ENCODE measurements around the gene DYNLT4. TPM values are rescaled to one million over a fixed set of nuclear protein-coding genes. Genes with fewer than 3 reads are reported as not detected.
A peak's percentile ranks its signal among the peaks of the same experiment; 100 is the strongest.

The DYNLT4 gene
- total RNA-seq, 3 donors from 2014 or later (not counting 1 experiment from before 2014, with no cell fraction given), result 0.96 to 1.2 TPM; not detected in 1

DNA sequence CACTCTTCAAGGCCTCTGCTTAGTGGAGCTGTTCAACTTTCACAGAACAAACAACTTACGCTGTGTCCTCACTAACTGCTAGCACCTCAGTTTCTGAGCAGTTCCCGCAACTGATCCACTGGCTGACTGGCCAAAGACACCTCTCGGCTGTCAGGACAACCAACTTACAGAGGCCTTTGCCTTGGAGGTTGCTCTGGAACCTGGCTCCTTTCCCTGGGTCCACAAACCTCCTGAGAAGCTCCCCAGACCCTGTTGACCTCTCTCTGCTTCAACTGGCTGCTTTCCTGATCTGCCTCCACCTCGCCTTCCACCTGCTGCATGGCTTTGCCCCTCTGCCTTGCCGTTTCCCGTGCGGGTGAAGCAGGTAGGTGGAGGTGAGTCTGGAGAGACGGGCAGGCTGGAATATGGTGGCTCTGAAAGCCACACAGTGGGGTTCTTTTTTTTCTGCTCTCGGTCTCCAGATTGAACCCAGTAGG lies 14.1 kb upstream of the DYNLT4 start:
- Histone ChIP-seq H3K9me3 (ENCODE audit: control insufficient read depth, insufficient read depth, low read length) (no peaks in the 10 kb centered on the region), H3K36me3 (ENCODE audit: control insufficient read depth, insufficient read depth, low read length) (no peaks in the 10 kb centered on the region), H3K4me1 (ENCODE audit: control insufficient read depth, insufficient read depth, low read length) (peaks cover 30% of the 10 kb centered on the region), H3K27me3 (ENCODE audit: control insufficient read depth, insufficient read depth, low read length) (no peaks in the 10 kb centered on the region), H3K27ac (ENCODE audit: low read length) (no peak overlapping the region), H3K4me3 (ENCODE audit: low read length) (no peak overlapping the region)
- H3K27ac Mint-ChIP-seq, result peak overlapping the region; percentile 99 to 100
- TF ChIP-seq, protein P1, sequence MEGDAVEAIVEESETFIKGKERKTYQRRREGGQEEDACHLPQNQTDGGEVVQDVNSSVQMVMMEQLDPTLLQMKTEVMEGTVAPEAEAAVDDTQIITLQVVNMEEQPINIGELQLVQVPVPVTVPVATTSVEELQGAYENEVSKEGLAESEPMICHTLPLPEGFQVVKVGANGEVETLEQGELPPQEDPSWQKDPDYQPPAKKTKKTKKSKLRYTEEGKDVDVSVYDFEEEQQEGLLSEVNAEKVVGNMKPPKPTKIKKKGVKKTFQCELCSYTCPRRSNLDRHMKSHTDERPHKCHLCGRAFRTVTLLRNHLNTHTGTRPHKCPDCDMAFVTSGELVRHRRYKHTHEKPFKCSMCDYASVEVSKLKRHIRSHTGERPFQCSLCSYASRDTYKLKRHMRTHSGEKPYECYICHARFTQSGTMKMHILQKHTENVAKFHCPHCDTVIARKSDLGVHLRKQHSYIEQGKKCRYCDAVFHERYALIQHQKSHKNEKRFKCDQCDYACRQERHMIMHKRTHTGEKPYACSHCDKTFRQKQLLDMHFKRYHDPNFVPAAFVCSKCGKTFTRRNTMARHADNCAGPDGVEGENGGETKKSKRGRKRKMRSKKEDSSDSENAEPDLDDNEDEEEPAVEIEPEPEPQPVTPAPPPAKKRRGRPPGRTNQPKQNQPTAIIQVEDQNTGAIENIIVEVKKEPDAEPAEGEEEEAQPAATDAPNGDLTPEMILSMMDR (IDR thresholded peaks at IDR 0.05), result no peak
- H3K4me1 Mint-ChIP-seq, result peaks cover 26 to 38% of the 10 kb centered on the region in 2 donors
- H3K4me3 Mint-ChIP-seq, result peak overlapping the region; percentile 94
- no peaks in the 10 kb centered on the region for H3K9me3 Mint-ChIP-seq
- ATAC-seq (no peak), DNase-seq (no peak)
- WGBS (ENCODE audit: insufficient coverage), result 92% methylated on average over 9 of the region's 9 CpGs
- intact Hi-C loops (cut with micrococcal nuclease), result no loop called here
- no peaks in the 10 kb centered on the region for H3K36me3 Mint-ChIP-seq
- H3K27me3 Mint-ChIP-seq (ENCODE audit: low read depth in 2 of 2), result peaks cover 0 to 1% of the 10 kb centered on the region in 2 donors

DNA sequence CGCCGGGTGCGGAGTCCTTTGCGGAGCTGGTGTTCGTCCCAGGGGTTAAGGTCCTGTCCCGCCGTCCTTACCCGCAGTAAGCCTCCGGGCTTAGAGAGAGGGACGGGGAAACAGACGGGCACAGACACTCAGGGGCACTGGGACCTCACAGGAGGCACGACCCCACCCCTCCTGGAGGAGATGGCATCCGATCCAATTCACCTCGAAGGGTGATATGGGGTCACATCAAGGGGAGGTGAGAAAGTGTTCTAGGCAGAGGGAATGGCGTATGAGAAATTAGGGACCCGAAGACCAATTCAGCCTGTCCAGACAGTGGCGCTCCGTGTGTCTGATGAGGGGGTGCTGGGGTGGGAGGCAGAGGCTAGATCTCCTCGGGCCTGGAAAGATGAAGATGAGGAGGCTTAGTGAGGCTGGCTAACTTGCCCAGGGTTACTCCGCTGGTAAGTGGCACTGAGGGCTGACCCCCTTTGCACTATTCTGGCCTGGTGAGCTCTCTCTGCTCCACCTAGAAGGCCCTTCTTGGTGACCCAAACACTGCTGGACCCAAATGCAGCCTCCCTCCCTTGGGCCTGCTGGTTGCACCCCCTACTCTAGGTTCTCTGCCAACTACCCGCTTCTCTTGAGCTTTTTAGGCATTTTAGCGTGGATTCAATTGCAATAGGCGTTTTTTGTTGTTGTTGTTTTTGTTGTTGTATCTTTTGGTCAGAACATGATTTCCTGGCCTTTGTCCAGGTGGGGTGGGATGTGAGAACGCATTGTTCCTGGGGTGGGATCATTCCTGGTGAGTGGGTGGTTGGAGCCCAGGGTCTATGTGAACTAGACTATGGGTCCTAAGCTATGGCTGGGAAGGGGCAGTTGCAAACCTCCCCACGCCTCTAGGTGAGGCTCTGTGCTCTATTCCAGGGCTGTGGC lies 13.4 kb upstream of the DYNLT4 start:
- Histone ChIP-seq H3K27ac (ENCODE audit: low read length) (peak overlapping the region; percentile 100), H3K36me3 (ENCODE audit: control insufficient read depth, insufficient read depth, low read length) (no peaks in the 10 kb centered on the region), H3K4me1 (ENCODE audit: control insufficient read depth, insufficient read depth, low read length) (peaks cover 30% of the 10 kb centered on the region), H3K9me3 (ENCODE audit: control insufficient read depth, insufficient read depth, low read length) (no peaks in the 10 kb centered on the region), H3K27me3 (ENCODE audit: control insufficient read depth, insufficient read depth, low read length) (no peaks in the 10 kb centered on the region), H3K4me3 (ENCODE audit: low read length) (peak overlapping the region; percentile 76)
- no peaks in the 10 kb centered on the region for H3K27me3 Mint-ChIP-seq (ENCODE audit: low read depth in 2 of 2)
- intact Hi-C loops (cut with micrococcal nuclease), result no loop called here
- H3K36me3 Mint-ChIP-seq, result no peaks in the 10 kb centered on the region
- peak overlapping the region; percentile 99 to 100 for H3K27ac Mint-ChIP-seq
- 24% methylated on average over 25 of the region's 25 CpGs for WGBS (ENCODE audit: insufficient coverage)
- ATAC-seq (no peak), DNase-seq (no peak)
- TF ChIP-seq, protein P1 (IDR thresholded peaks at IDR 0.05), result no peak
- H3K4me3 Mint-ChIP-seq, result peak overlapping the region; percentile 94
- H3K4me1 Mint-ChIP-seq, result peaks cover 26 to 38% of the 10 kb centered on the region in 2 donors
- H3K9me3 Mint-ChIP-seq, result no peaks in the 10 kb centered on the region

DNA sequence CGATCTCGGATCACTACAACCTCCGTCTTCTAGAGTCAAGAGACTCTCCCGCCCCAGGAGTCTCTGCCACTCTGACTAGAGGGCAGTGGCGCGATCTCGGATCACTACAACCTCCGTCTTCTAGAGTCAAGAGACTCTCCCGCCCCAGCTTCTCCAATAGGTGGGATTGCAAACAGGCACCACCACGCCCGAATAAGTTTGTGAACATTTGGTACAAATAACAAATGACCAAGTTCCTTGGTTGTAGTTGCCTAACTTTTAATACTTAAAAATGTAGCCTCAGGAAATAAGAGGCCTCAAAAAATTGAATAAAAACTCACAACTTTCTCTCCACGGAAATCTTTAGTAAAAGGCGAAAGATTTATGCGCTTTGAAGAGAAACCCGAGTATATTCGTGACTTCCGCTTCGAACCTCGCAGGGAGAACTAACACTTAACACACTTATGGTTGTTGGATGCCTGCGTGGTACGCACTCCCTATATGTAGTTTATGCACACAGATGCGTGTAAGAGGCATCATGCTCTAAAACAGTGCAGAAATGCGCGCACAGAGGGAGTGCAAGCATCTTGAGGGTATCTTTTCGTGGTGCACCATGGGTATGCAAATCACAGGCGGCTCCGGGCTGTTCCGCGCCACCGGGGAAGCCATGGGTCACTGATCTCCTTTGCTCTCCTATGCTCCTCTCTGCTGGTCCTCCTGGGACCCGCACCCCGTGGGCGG lies 12.6 kb upstream of the DYNLT4 start:
- DNase-seq, result peak; percentile 83 to 91
- under 1% methylated on average over 33 of the region's 33 CpGs for WGBS (ENCODE audit: insufficient coverage)
- Histone ChIP-seq H3K4me1 (ENCODE audit: control insufficient read depth, insufficient read depth, low read length) (peaks cover 30% of the 10 kb centered on the region), H3K27ac (ENCODE audit: low read length) (peak overlapping the region; percentile 100), H3K4me3 (ENCODE audit: low read length) (peak overlapping the region; percentile 76), H3K9me3 (ENCODE audit: control insufficient read depth, insufficient read depth, low read length) (no peaks in the 10 kb centered on the region), H3K27me3 (ENCODE audit: control insufficient read depth, insufficient read depth, low read length) (no peaks in the 10 kb centered on the region), H3K36me3 (ENCODE audit: control insufficient read depth, insufficient read depth, low read length) (no peaks in the 10 kb centered on the region)
- intact Hi-C loops (cut with micrococcal nuclease), result loop anchor here (1.0 to 2.0 kb wide), 3 partner anchors 19 to 89 kb away; partner anchors contain the start of genes PLK3 and RNU5D-1
- H3K36me3 Mint-ChIP-seq, result no peaks in the 10 kb centered on the region
- H3K9me3 Mint-ChIP-seq, result no peaks in the 10 kb centered on the region
- TF ChIP-seq, protein P1 (IDR thresholded peaks at IDR 0.05), result no peak
- ATAC-seq, result peak; percentile 79 to 91 (median 81)
- peaks cover 33 to 44% of the 10 kb centered on the region in 2 donors for H3K4me1 Mint-ChIP-seq
- H3K27ac Mint-ChIP-seq, result peak overlapping the region; percentile 99 to 100
- peak overlapping the region; percentile 94 for H3K4me3 Mint-ChIP-seq
- H3K27me3 Mint-ChIP-seq (ENCODE audit: low read depth in 2 of 2), result no peaks in the 10 kb centered on the region

Data from natural killer cell (primary cell).